B cell (primary cell): ENCODE measurements around the gene TNIK. TPM values are rescaled to one million over a fixed set of nuclear protein-coding genes. Genes with fewer than 3 reads are reported as not detected.

Experiments
- ATAC-seq: fragments of 200-7000 bp; cut with Tn5 transposase; one replicate; pipeline ENCODE4 v1.10.0; 2021; ENCODE audit warnings: low read depth, mild to moderate bottlenecking, moderate number of reproducible peaks, moderate library complexity
- CTCF ChIA-PET: fragments of 350-600 bp; sonication (Branson Sonifier 250); formaldehyde crosslinking; loops from one replicate; lab custom pipeline; 2021; ENCODE audit warnings: antibody characterized with exemption, inconsistent platforms; lab: Charles Lee
- POLR2A ChIA-PET: fragments of 350-600 bp; sonication (Branson Sonifier 250); formaldehyde crosslinking; loops from one replicate; lab custom pipeline; 2021; ENCODE audit warnings: antibody characterized with exemption; lab: Charles Lee
- DNase-seq: peaks from one replicate; pipeline ENCODE4 v3.0.0; 2013
- H2AFZ ChIP-seq: 2 replicates; pipeline ENCODE4 v1.6.1; 2012; ENCODE audit warnings: mild to moderate bottlenecking, low read depth, low read length; ENCODE audit not compliant: insufficient read depth, poor library complexity, severe bottlenecking
- H3K27ac ChIP-seq, 2 donors: 1 replicate in 1 of 2; 2 replicates in 1 of 2; pipeline ENCODE4 v1.5.1; 2012 to 2013; ENCODE audit warnings: low read length in 2 of 2, mild to moderate bottlenecking in 2 of 2, moderate library complexity in 1 of 2
- H3K27me3 ChIP-seq, 4 experiments: fragments of 200-600 bp in 1 of 4; sonication (generic) in 1 of 4; replicated peaks in 1 of 4; 1 replicate in 2 of 4; 2 replicates in 2 of 4; pipeline versions ENCODE4 v1.6.1 to v1.7.0; 2013 to 2016; ENCODE audit warnings: low read length in 3 of 4, mild to moderate bottlenecking in 2 of 4, mixed read lengths in 1 of 4, moderate library complexity in 1 of 4; ENCODE audit not compliant: insufficient read depth in 4 of 4, control insufficient read depth in 3 of 4; ENCODE audit errors: control extremely low read depth in 1 of 4
- H3K36me3 ChIP-seq, 2 experiments: replicated peaks in 1 of 2; 1 replicate in 1 of 2; 2 replicates in 1 of 2; pipeline versions ENCODE4 v1.6.1 to v1.7.1; 2013; ENCODE audit warnings: low read length in 1 of 2; ENCODE audit not compliant: insufficient read depth in 2 of 2, control insufficient read depth in 1 of 2; ENCODE audit errors: control extremely low read depth in 1 of 2, extremely low read depth in 1 of 2
- H3K4me1 ChIP-seq, 2 donors: fragments of 200-600 bp in 1 of 2; sonication (generic) in 1 of 2; 1 replicate in 1 of 2; 2 replicates in 1 of 2; pipeline versions ENCODE4 v1.5.1 to v1.6.1; 2013 to 2017; ENCODE audit warnings: low read length in 2 of 2; ENCODE audit not compliant: control insufficient read depth in 2 of 2, insufficient read depth in 2 of 2
- H3K4me2 ChIP-seq: replicated peaks from 2 replicates; pipeline ENCODE3; 2012; ENCODE audit warnings: mild to moderate bottlenecking, low read depth, low read length; ENCODE audit not compliant: poor library complexity, severe bottlenecking
- H3K4me3 ChIP-seq, 5 experiments: fragments of 200-600 bp in 1 of 5; sonication (generic) in 1 of 5; 1 replicate in 3 of 5; 2 replicates in 2 of 5; pipeline versions ENCODE4 v1.5.1 to v1.7.0; 2011 to 2016; ENCODE audit warnings: low read length in 4 of 5, mild to moderate bottlenecking in 4 of 5, low read depth in 2 of 5, control low read depth in 1 of 5, moderate library complexity in 1 of 5; ENCODE audit not compliant: insufficient read depth in 1 of 5; ENCODE audit errors: control extremely low read depth in 1 of 5, extremely low read depth in 1 of 5
- H3K79me2 ChIP-seq: fragments of 200-600 bp; sonication (generic); one replicate; pipeline ENCODE4 v1.6.0; 2016; ENCODE audit warnings: low read length; ENCODE audit not compliant: control insufficient read depth, insufficient read depth
- H3K9ac ChIP-seq: fragments of 200-600 bp; sonication (generic); 2 replicates; pipeline ENCODE4 v1.6.1; 2017; ENCODE audit warnings: mild to moderate bottlenecking, low read length, moderate library complexity
- H3K9me3 ChIP-seq, 3 donors: one replicate each; pipeline versions ENCODE4 v1.6.1 to v1.7.1; 2013; ENCODE audit warnings: low read length in 2 of 3; ENCODE audit not compliant: control insufficient read depth in 2 of 3, insufficient read depth in 1 of 3; ENCODE audit errors: control extremely low read depth in 1 of 3
- H4K20me1 ChIP-seq: 2 replicates; pipeline ENCODE4 v1.6.0; 2012; ENCODE audit warnings: mild to moderate bottlenecking, low read length; ENCODE audit not compliant: insufficient read depth, control insufficient read depth, poor library complexity, severe bottlenecking
- H3K27ac Mint-ChIP-seq: one replicate; pipeline ENCODE4 v1.8.0; 2021; ENCODE audit warnings: mixed read lengths
- H3K27me3 Mint-ChIP-seq: one replicate; pipeline ENCODE4 v1.8.0; 2021; ENCODE audit warnings: mixed read lengths
- H3K4me1 Mint-ChIP-seq: one replicate; pipeline ENCODE4 v1.8.0; 2021; ENCODE audit warnings: mixed read lengths
- H3K4me3 Mint-ChIP-seq: one replicate; pipeline ENCODE4 v1.8.0; 2021; ENCODE audit warnings: mixed read lengths
- H3K9me3 Mint-ChIP-seq: one replicate; pipeline ENCODE4 v1.8.0; 2022; ENCODE audit warnings: mixed read lengths; ENCODE audit not compliant: insufficient read depth
- EZH2 ChIP-seq: IDR thresholded peaks from 2 replicates; pipeline ENCODE4 v1.6.1; 2012; ENCODE audit warnings: borderline replicate concordance, low read depth, mild to moderate bottlenecking, moderate library complexity, low read length; ENCODE audit not compliant: insufficient read depth, poor library complexity, severe bottlenecking
- WGBS: methylation state at CpG from one replicate; pipeline ENCODE4 v1.1.5; 2013; ENCODE audit warnings: missing lambda C conversion rate; ENCODE audit not compliant: insufficient coverage; 5-methylcytosine and 5-hydroxymethylcytosine counted together
- intact Hi-C: fragments of 100-400 bp; cut with micrococcal nuclease; formaldehyde crosslinking; loops from one replicate; pipeline ENCODE4 v1.10.0; 2022
- polyA plus RNA-seq: library from polyadenylated mRNA; depleted of rRNA; stranded (reverse); fragments of >200 nt; gene quantifications from 2 replicates; pipeline ENCODE4 v1.2.3, GENCODE V29; 2012
- total RNA-seq, 2 donors: library from RNA; stranded (reverse); fragments of 120-200 nt in 1 of 2; gene quantifications; 1 replicate in 1 of 2; 2 replicates in 1 of 2; pipeline versions ENCODE4 v1.2.3 to v1.2.4, GENCODE V29; 2013 to 2022
- TF ChIP-seq, protein P1 (sequence below): fragments of 200-600 bp; IDR thresholded peaks from one replicate; pipeline ENCODE4 v1.8.0; 2022; ENCODE audit warnings: antibody characterized with exemption, mild to moderate bottlenecking

TNIK gene
- total and polyA plus RNA-seq, 2 donors (not counting 1 experiment from before 2014, with no cell fraction given): 0.66 to 7.7 TPM

GRCh38 chr3:171465763-171466162 lies 5.6 kb upstream of the TNIK start:
- H3K79me2 ChIP-seq: no peaks in the 10 kb centered on the region
- no peaks in the 10 kb centered on the region for H3K9me3 ChIP-seq
- DNase-seq (no peak), ATAC-seq (no peak)
- H3K27me3 Mint-ChIP-seq: peaks cover 29% of the 10 kb centered on the region
- no peak overlapping the region for H3K4me3 Mint-ChIP-seq
- CTCF ChIA-PET: no interaction called here
- no peak overlapping the region for H3K27ac ChIP-seq
- POLR2A ChIA-PET: no interaction called here
- intact Hi-C loops: no loop called here
- no peak for TF ChIP-seq EZH2
- TF ChIP-seq, protein P1, sequence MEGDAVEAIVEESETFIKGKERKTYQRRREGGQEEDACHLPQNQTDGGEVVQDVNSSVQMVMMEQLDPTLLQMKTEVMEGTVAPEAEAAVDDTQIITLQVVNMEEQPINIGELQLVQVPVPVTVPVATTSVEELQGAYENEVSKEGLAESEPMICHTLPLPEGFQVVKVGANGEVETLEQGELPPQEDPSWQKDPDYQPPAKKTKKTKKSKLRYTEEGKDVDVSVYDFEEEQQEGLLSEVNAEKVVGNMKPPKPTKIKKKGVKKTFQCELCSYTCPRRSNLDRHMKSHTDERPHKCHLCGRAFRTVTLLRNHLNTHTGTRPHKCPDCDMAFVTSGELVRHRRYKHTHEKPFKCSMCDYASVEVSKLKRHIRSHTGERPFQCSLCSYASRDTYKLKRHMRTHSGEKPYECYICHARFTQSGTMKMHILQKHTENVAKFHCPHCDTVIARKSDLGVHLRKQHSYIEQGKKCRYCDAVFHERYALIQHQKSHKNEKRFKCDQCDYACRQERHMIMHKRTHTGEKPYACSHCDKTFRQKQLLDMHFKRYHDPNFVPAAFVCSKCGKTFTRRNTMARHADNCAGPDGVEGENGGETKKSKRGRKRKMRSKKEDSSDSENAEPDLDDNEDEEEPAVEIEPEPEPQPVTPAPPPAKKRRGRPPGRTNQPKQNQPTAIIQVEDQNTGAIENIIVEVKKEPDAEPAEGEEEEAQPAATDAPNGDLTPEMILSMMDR: no peak
- H3K4me3 ChIP-seq: no peak overlapping the region
- WGBS: 85% methylated on average over 2 of the region's 3 CpGs
- H3K9ac ChIP-seq: no peak overlapping the region
- no peaks in the 10 kb centered on the region for H4K20me1 ChIP-seq
- no peaks in the 10 kb centered on the region for H3K36me3 ChIP-seq
- no peak overlapping the region for H3K27ac Mint-ChIP-seq
- H3K27me3 ChIP-seq: peaks cover 0 to 21% (median 4%) of the 10 kb centered on the region in 4 experiments
- no peak overlapping the region for H2AFZ ChIP-seq
- no peak overlapping the region for H3K4me2 ChIP-seq
- peaks cover 13% of the 10 kb centered on the region for H3K4me1 Mint-ChIP-seq
- peaks cover 9 to 10% of the 10 kb centered on the region in 2 donors for H3K4me1 ChIP-seq
- no peaks in the 10 kb centered on the region for H3K9me3 Mint-ChIP-seq

GRCh38 chr3:171464462-171464861 lies 4.3 kb upstream of the TNIK start:
- DNase-seq (no peak), ATAC-seq (no peak)
- Mint-ChIP-seq H3K9me3 (no peaks in the 10 kb centered on the region), H3K4me3 (no peak overlapping the region), H3K27me3 (peaks cover 29% of the 10 kb centered on the region), H3K4me1 (peaks cover 19% of the 10 kb centered on the region), H3K27ac (no peak overlapping the region)
- ChIA-PET CTCF (no interaction called here), POLR2A (no interaction called here)
- no peaks in the 10 kb centered on the region for H3K9me3 ChIP-seq
- H3K27me3 ChIP-seq: peaks cover 0 to 21% (median 4%) of the 10 kb centered on the region in 4 experiments
- no peak overlapping the region for H3K4me3 ChIP-seq
- no peak overlapping the region for H3K9ac ChIP-seq
- TF ChIP-seq, protein P1: no peak
- no peak for TF ChIP-seq EZH2
- no peaks in the 10 kb centered on the region for H4K20me1 ChIP-seq
- no peak overlapping the region for H3K27ac ChIP-seq
- no CpG with 5 or more reads among the region's 3 CpGs for WGBS
- H3K36me3 ChIP-seq: no peaks in the 10 kb centered on the region
- H3K4me2 ChIP-seq: no peak overlapping the region
- peaks cover 9 to 13% of the 10 kb centered on the region in 2 donors for H3K4me1 ChIP-seq
- no peak overlapping the region for H2AFZ ChIP-seq
- intact Hi-C loops: loop anchor here (5.0 kb wide), 2 partner anchors 552 to 1107 kb away; partner anchors contain the start of gene SKIL
- no peaks in the 10 kb centered on the region for H3K79me2 ChIP-seq
